Measurements from ENCODE around the gene TNXB. TPM values are rescaled to one million over a fixed set of nuclear protein-coding genes. Genes with fewer than 3 reads are reported as not detected.
A peak's percentile ranks its signal among the peaks of the same experiment; 100 is the strongest.
"Not testable (repeated sequence)": the region's sequence is repeated elsewhere in the genome, so short reads cannot be mapped to it uniquely, and the experiment has no call there.

Gene TNXB
- total RNA-seq, 1 donor from 2014 or later, result 64.1 TPM

GRCh38 chr6:32116674-32117073 lies 7.5 kb upstream of the TNXB start:
- intact Hi-C loops (cut with micrococcal nuclease), result no loop called here
- no peak for ATAC-seq
- DNase-seq, result no peak

- no peak for ATAC-seq
- intact Hi-C loops (cut with micrococcal nuclease), result no loop called here
- DNase-seq, result no peak
Measured at GRCh38 chr6:32115623-32116022, 6.5 kb upstream of the TNXB start.

- intact Hi-C loops (cut with micrococcal nuclease), result no loop called here
- no peak for DNase-seq
Measured at GRCh38 chr6:32114796-32115195, 5.7 kb upstream of the TNXB start.

DNA sequence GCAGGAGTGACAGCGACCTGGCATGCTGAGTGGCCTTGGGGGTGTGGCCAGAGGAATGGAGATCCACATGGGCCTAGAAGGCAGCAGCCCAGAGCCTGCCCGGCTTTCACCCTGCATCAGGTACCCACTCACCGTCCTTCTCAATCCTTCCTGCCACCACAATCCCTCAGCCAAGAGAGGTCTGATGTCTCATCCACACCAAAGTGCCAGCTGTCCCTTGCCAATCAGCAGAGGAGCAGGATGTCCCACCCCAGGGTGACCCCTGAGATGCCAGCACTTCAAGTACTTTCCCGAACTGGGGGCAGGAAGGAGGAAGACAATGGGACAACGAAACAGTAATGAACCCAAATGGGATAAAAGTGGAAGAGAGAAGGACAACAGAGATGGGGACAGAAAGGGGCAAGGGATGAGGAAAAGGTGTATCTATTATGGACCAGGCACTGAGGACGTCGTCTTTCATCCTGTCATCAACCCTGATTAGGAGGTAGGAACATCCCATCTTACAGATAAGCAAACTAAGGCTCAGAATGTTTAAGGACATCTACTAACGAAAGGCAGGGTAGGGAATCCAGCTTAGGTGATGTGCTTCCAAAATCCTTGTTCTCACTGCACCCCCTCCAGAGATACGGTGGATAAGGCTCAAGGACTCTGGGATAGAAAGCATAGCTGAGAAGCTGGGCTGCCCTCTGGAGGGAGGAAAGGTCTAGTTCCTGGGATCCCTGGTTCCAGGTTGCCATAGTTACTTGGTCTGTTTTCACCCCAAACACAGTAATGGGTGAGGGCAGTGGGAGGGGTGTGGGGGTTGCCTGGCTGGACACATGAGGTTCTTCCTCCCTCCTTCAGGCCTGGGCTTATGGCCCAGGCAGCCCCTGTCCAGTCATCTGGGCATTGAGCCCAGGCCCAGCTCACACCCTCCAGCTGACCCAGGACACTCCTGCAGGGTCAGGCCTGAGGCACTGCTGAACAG lies 4.5 kb upstream of the TNXB start:
- intact Hi-C loops (cut with micrococcal nuclease), result no loop called here

More at GRCh38 chr6:32114796-32115195, 5.7 kb upstream of the TNXB start:
- no peak for ATAC-seq

DNA sequence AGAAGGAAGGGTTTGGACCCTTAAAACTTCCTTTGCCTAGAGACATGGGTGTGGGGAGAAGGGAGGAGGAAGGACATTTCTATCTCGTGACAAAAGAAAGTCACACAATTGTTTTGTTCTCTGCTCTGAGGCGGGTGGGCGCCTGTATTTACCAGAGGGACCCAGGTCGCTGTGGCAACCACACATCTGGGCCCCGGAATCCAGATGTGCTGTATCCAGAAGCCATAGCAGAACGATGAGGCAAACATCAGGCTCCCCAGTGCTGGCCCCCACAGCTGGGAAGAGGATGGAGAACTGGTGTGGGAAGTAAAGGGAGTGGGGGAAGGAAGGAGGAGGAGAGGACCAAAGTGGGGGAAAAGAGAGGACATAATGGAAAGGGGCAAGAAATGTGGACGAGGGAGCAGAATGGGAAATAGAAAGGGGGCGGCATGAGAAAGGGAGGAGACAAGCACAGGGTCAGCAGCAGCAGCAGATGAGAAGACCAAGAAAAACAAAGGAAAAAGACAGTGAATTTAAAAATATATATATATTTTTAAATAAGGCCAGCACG lies 3.4 kb upstream of the TNXB start:
- DNase-seq, result peak; percentile 82
- intact Hi-C loops (cut with micrococcal nuclease), result no loop called here
- ATAC-seq, result peak; percentile 30

More for the DNA sequence above, 4.5 kb upstream of the TNXB start:
- peak; percentile 90 for DNase-seq
- peak; percentile 70 for ATAC-seq

GRCh38 chr6:32111424-32112066 lies 2.4 kb upstream of the TNXB start:
- DNase-seq, result peak; percentile 76
- intact Hi-C loops (cut with micrococcal nuclease), result no loop called here
- ATAC-seq, result peak; percentile 30

- intact Hi-C loops (cut with micrococcal nuclease), result no loop called here
- ATAC-seq, result peak; percentile 11
- peak; percentile 61 for DNase-seq
Measured at GRCh38 chr6:32110632-32111031, 1.5 kb upstream of the TNXB start.

GRCh38 chr6:32109765-32110160 lies 625 bp upstream of the TNXB start:
- DNase-seq (no peak), ATAC-seq (no peak)
- intact Hi-C loops (cut with micrococcal nuclease), result no loop called here

GRCh38 chr6:32108727-32109113 lies 418 bp downstream of the TNXB start:
- DNase-seq (no peak), ATAC-seq (no peak)
- intact Hi-C loops (cut with micrococcal nuclease), result no loop called here

- DNase-seq, result peak; percentile 83
- peak; percentile 61 for ATAC-seq
- intact Hi-C loops (cut with micrococcal nuclease), result no loop called here
Measured at GRCh38 chr6:32108094-32108627, 977 bp downstream of the TNXB start.

DNA sequence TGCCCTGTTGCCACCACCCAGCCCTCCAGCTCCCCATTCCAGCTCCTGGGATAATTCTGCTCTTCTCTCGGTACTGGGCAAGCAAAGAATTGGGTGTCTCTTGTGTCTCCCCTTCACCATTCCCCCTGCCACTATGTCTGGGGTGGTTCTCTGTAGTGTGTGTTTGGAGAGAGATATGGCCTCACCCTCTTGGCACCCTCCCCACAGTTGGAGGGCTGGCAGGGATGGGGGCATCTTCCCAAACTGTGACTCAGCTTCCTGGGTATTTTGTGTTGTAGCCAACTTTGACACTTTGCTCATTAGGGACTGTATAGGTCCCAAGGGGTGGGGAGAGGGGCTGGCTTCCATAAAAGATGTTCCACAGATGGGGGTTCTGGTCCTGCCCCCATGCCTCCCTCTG lies 1.7 kb downstream of the TNXB start:
- intact Hi-C loops (cut with micrococcal nuclease), result no loop called here
- DNase-seq (no peak), ATAC-seq (peak; percentile 3)

GRCh38 chr6:32105433-32105832 lies 3.7 kb downstream of the TNXB start:
- no peak for ATAC-seq
- DNase-seq, result no peak
- intact Hi-C loops (cut with micrococcal nuclease), result no loop called here

- DNase-seq (no peak), ATAC-seq (no peak)
- intact Hi-C loops (cut with micrococcal nuclease), result no loop called here
Measured at GRCh38 chr6:32102255-32102654, 6.9 kb downstream of the TNXB start.

DNA sequence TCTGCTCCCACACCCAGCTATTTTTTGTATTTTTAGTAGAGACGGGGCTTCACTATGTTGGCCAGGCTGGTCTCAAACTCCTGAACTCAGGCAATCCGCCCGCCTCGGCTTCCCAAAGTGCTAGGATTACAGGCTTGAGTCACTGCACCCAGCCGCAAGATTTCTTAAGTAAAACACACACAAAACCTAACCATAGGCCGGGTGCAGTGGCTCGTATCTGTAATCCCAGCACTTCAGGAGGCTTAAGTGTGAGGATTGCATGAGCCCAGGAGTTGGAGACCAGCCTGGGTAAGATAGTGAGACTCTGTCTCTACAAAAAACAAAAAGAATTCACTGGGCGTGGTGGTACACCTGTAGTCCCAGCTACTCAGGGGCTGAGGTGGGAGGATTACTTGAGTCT lies 8.9 kb downstream of the TNXB start:
- ATAC-seq; DNase-seq; intact Hi-C loops (cut with micrococcal nuclease): not testable (repeated sequence)

DNA sequence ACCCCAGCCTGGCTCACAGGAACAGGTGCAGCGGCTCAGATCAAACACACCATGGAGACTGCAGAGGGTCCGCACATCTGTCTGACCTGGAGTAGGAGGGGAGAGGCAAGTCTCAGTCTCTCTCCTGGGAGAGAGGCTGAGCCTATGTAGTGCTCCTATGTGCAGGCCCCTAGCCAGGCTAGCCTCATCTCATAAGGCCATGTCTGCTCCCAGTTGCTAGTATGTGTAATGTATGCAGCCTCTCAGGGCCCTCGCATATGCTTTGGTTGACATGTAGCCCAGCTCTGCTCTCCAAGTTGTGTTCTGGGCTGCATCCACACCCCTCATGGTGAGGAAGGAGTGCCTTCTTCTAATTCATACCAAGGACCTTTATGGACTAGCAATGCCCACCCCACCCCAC lies 11.8 kb downstream of the TNXB start:
- no peak for DNase-seq
- no peak for ATAC-seq
- intact Hi-C loops (cut with micrococcal nuclease), result no loop called here

DNA sequence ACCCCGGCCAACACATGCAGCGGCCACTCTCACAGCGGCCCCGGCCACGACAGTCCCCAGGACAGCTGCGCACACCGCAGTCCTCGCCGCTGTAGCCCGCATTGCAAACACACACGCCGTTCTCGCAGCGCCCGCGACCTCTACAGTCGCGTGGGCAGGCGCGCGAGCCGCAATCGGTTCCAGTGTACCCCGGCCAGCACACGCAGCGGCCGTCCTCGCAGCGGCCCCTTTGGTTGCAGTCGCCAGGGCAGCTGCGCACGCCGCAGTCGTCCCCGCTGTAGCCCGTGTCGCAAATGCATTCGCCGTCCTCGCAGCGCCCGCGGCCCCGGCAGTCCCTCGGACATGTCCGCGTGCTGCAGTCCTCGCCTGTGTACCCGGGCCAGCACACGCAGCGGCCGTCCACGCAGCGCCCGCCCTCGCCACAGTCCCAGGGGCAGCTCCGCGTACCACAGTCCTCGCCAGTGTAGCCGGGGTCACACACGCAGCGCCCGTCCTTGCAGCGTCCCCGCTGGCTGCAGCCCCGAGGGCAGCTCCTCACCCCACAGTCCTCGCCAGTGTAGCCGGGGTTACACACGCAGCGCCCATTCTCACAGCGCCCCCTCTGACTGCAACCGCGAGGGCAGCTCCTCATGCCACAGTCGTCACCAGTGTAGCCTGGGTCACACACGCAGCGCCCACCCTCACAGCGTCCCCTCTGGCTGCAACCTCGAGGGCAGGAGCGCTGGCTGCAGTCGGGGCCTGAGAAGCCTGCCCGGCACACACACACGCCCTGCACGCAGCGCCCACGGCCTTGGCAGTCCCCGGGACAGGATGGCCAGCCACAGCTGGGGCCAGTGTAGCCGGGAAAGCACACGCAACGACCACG lies 12.5 kb downstream of the TNXB start:
- intact Hi-C loops (cut with micrococcal nuclease), result no loop called here
- no peak for DNase-seq
- ATAC-seq, result peak; percentile 7

GRCh38 chr6:32096087-32096393 lies 13.1 kb downstream of the TNXB start:
- no peak for DNase-seq
- no peak for ATAC-seq

DNA sequence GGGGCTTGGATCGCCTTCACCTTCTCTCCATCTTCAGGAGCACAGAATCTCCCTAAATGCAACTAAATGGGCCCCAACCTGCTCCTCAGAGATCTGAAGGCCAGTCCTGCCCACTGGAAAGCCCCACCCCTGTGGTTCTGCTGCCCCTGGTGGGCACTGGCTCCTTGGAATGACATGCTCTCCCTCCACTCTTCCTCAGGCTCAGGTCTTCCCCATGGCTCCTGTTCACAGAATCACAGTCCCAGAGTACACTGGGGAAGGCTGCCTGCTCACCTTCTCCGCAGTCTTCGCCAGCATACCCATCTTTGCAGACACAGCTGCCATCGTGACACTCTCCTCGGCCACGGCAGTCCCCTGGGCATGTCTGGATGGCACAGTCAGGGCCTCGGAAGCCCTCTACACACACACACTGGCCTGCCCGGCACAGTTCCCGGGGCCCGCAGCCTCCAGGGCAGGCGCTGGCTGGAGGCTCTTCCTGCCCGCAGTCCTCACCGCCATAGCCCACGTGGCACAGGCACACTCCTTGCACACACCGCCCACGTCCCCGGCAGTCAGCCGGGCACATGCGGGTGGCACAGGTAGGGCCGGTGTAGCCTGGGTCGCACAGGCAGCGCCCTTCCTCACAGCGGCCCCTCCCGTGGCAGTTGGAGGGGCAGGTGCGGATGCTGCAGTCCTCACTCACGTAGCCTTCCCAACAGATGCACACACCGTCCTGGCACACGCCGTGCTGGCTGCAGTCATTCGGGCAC lies 13.6 kb downstream of the TNXB start:
- DNase-seq, result no peak
- ATAC-seq, result peak; percentile 2
- intact Hi-C loops (cut with micrococcal nuclease), result no loop called here

More at GRCh38 chr6:32096087-32096393, 13.1 kb downstream of the TNXB start:
- intact Hi-C loops (cut with micrococcal nuclease), result no loop called here
